ENCODE measurements around the gene GZF1. TPM values are rescaled to one million over a fixed set of nuclear protein-coding genes. Genes with fewer than 3 reads are reported as not detected.

GZF1 gene
- total RNA-seq, 1 experiment from 2014 or later, result 18.7 TPM

GRCh38 chr20:23407781-23408464, 45.9 kb downstream of the GZF1 start:
- DNase-seq (ENCODE audit: low read depth), result no peak

DNA sequence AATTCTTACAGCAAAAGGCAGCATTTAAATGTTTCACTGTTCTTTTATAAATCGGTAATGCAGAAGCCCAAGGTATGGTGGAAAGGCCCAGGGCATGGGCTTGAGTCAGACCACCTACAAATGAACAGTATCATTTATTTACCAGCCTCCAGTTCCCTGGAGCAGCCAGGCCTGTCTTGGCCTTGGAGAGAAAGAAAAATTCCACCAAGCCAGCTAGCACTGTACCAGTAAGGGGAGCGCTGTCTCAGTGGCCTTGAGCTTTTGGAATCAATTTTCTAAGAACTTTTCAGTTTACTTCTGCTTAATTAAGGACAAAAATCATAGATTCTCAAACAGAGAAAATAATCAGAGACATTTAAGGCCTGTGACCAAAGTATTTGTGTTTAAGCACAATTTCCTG, 47.0 kb downstream of the GZF1 start:
- DNase-seq (ENCODE audit: low read depth), result no peak

DNA sequence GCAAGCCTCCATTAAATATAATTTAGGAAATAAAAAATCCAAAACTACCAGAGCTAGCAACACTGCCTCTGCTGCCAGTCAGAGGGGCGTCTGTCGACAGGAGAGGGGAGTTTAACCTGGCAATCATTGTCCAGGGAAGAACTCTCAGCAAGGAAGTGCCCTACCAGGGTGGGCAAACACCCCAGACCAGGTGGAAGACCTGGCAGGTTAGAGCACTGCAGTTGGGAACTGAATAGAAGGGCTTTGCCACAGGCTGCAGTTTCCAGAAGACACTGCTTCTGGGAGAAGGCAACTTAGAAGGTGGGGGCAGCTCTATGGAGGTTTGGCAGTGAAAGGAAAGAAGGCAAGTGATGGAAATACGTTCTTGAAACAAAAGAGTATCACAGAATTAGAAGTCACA, 47.8 kb downstream of the GZF1 start:
- DNase-seq (ENCODE audit: low read depth), result no peak

- no peak for DNase-seq (ENCODE audit: low read depth)
Observed at GRCh38 chr20:23410916-23411695, 49.1 kb downstream of the GZF1 start.

- peak; percentile 24 for DNase-seq (ENCODE audit: low read depth)
Observed at GRCh38 chr20:23412026-23412425, 50.0 kb downstream of the GZF1 start.

GRCh38 chr20:23413862-23414422, 52.0 kb downstream of the GZF1 start:
- no peak for DNase-seq (ENCODE audit: low read depth)

- DNase-seq (ENCODE audit: low read depth), result no peak
Observed at GRCh38 chr20:23414526-23415188, 52.7 kb downstream of the GZF1 start.

GRCh38 chr20:23415555-23415954, 53.6 kb downstream of the GZF1 start:
- no peak for DNase-seq (ENCODE audit: low read depth)

DNA sequence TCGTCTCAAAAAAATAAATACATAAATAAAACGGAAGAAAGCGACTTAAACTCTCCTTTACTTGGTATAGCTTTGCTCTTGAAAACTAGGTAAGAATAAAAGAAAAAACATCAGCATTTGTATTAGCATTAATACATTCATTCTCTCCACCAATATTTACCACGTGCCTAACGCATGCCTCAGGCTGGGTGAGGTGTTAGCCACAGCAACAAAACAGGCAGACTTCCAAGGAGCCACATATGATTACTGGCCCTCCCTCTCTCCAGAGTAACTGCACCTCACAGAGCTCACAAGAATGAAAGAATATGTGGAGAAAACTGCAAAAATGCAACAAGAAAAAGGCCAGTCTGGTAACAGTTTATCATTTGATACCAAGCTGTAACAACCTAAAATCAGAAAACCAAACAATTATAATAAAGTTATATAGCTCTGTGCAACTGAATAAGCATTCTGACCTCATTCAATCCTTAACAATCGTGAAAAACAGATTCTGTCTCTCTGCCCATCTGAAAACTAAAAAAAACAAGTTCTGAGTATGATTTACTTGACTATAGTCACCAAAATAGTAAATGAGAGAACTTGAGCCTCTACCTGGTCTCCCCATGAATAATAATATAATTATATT, 54.1 kb downstream of the GZF1 start:
- DNase-seq (ENCODE audit: low read depth), result no peak

DNA sequence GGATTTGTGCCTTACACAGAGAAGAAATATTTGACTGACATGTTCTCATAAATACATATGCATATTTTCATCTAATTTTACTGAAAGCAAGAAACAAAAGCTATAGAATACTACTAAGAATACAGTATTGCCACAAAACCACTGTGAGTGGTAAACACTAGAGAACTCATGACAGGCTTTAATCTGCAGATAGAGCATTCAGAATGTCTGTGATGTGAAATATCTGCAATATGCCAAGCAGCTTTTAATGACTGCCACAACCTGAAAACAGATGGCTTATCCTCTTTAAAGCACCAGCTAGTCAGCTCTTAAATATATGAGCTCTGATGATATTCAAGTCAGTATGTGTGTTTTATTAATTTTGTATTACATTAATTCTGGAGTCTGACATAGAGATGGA, 55.9 kb downstream of the GZF1 start:
- DNase-seq (ENCODE audit: low read depth), result no peak

GRCh38 chr20:23419657-23419994, 57.6 kb downstream of the GZF1 start:
- no peak for DNase-seq (ENCODE audit: low read depth)

- DNase-seq (ENCODE audit: low read depth), result peak; percentile 73
Observed at GRCh38 chr20:23419995-23420901, 58.3 kb downstream of the GZF1 start.

- DNase-seq (ENCODE audit: low read depth), result peak; percentile 88
Observed at GRCh38 chr20:23420943-23421931, 59.3 kb downstream of the GZF1 start, which contains the start of gene NAPB. NAPB (minus strand) TSS chr20:23421488; CDS start chr20:23421402, 86 bp downstream.

Other genes starting within 250 kb of the GZF1 start
- gene NXT1, start 11.4 kb upstream of the GZF1 start, total RNA-seq (2014; rRNA removed), result 54.2 and 73.4 TPM in 2 replicates
- 12.8 and 14.2 TPM in 2 replicates for gene NAPB, start 59.3 kb downstream of the GZF1 start, total RNA-seq (2014; rRNA removed)
- not detected in 2 replicates for gene CSTL1, start 77.5 kb downstream of the GZF1 start, total RNA-seq (2014; rRNA removed)
- not detected in 2 replicates for gene CST11, start 90.7 kb downstream of the GZF1 start, total RNA-seq (2014; rRNA removed)
- gene CST8, start 128.9 kb downstream of the GZF1 start, total RNA-seq (2014; rRNA removed), result not detected in 2 replicates
- not detected in 2 replicates for gene CST9L, start 206.3 kb downstream of the GZF1 start, total RNA-seq (2014; rRNA removed)
- not detected in 2 replicates for gene CST9, start 243.7 kb downstream of the GZF1 start, total RNA-seq (2014; rRNA removed)

All from LHCN-M2 (cell line).